ENCODE results near the gene NACC2.
"Not testable (repeated sequence)": the region's sequence is repeated elsewhere in the genome, so short reads cannot be mapped to it uniquely, and the experiment has no call there.

Gene NACC2

GRCh38 chr9:136028760-136029470, 66.2 kb downstream of the NACC2 start:
- in situ Hi-C loops (cut with MboI; ENCODE audit: low pct_unique_long_range_greater_than_20kb, low sequenced_read_pairs, unreplicated experiment): no loop called here
- TF ChIP-seq CTCF (IDR thresholded peaks at IDR 0.05; ENCODE audit: extremely low read depth, insufficient read depth, missing control alignments): no peak
- DNase-seq (ENCODE audit: low spot score): no peak

- DNase-seq (ENCODE audit: low spot score); in situ Hi-C loops (cut with MboI; ENCODE audit: low pct_unique_long_range_greater_than_20kb, low sequenced_read_pairs, unreplicated experiment): not testable (repeated sequence)
Measured at GRCh38 chr9:136026943-136027289, 68.2 kb downstream of the NACC2 start.

GRCh38 chr9:136026266-136026942, 68.7 kb downstream of the NACC2 start:
- in situ Hi-C loops (cut with MboI; ENCODE audit: low pct_unique_long_range_greater_than_20kb, low sequenced_read_pairs, unreplicated experiment): no loop called here
- no peak for DNase-seq (ENCODE audit: low spot score)
- no peak for TF ChIP-seq CTCF (IDR thresholded peaks at IDR 0.05; ENCODE audit: extremely low read depth, insufficient read depth, missing control alignments)

GRCh38 chr9:136025481-136025880, 69.6 kb downstream of the NACC2 start:
- in situ Hi-C loops (cut with MboI; ENCODE audit: low pct_unique_long_range_greater_than_20kb, low sequenced_read_pairs, unreplicated experiment): no loop called here

GRCh38 chr9:136024696-136025316, 70.3 kb downstream of the NACC2 start:
- no peak for TF ChIP-seq CTCF (IDR thresholded peaks at IDR 0.05; ENCODE audit: extremely low read depth, insufficient read depth, missing control alignments)
- DNase-seq (ENCODE audit: low spot score): no peak
- in situ Hi-C loops (cut with MboI; ENCODE audit: low pct_unique_long_range_greater_than_20kb, low sequenced_read_pairs, unreplicated experiment): no loop called here

More at GRCh38 chr9:136025481-136025880, 69.6 kb downstream of the NACC2 start:
- DNase-seq (ENCODE audit: low spot score): no peak
- TF ChIP-seq CTCF (IDR thresholded peaks at IDR 0.05; ENCODE audit: extremely low read depth, insufficient read depth, missing control alignments): no peak

- in situ Hi-C loops (cut with MboI; ENCODE audit: low pct_unique_long_range_greater_than_20kb, low sequenced_read_pairs, unreplicated experiment): no loop called here
- no peak for DNase-seq (ENCODE audit: low spot score)
- TF ChIP-seq CTCF (IDR thresholded peaks at IDR 0.05; ENCODE audit: extremely low read depth, insufficient read depth, missing control alignments): no peak
Measured at GRCh38 chr9:136024286-136024685, 70.8 kb downstream of the NACC2 start.

All from GM13977 (cell line).